Skeletal muscle cell (primary cell): ENCODE results near the gene PLXNA4.

ENCODE experiments used
- DNase-seq: peaks from one replicate; pipeline ENCODE4 v3.0.0-alpha.2; 2010; ENCODE audit warnings: low read depth
- H3K4me3 ChIP-seq: 2 replicates; pipeline ENCODE4 v1.5.1; 2011; ENCODE audit warnings: low read depth, mild to moderate bottlenecking, control low read depth, low read length, moderate library complexity

Gene PLXNA4

GRCh38 chr7:132351954-132352499, 224.2 kb downstream of the PLXNA4 start:
- no peak overlapping the region for H3K4me3 ChIP-seq
- no peak for DNase-seq

GRCh38 chr7:132350741-132351140, 225.5 kb downstream of the PLXNA4 start:
- no peak overlapping the region for H3K4me3 ChIP-seq
- no peak for DNase-seq

- no peak overlapping the region for H3K4me3 ChIP-seq
Measured at GRCh38 chr7:132349075-132349474, 227.2 kb downstream of the PLXNA4 start.

GRCh38 chr7:132348341-132348740, 227.9 kb downstream of the PLXNA4 start:
- no peak overlapping the region for H3K4me3 ChIP-seq
- no peak for DNase-seq

More at GRCh38 chr7:132349075-132349474, 227.2 kb downstream of the PLXNA4 start:
- no peak for DNase-seq

- DNase-seq = no peak
- H3K4me3 ChIP-seq = no peak overlapping the region
Measured at GRCh38 chr7:132347858-132348257, 228.4 kb downstream of the PLXNA4 start.

- no peak overlapping the region for H3K4me3 ChIP-seq
- no peak for DNase-seq
Measured at GRCh38 chr7:132347123-132347522, 229.1 kb downstream of the PLXNA4 start.

- H3K4me3 ChIP-seq = no peak overlapping the region
- no peak for DNase-seq
Measured at GRCh38 chr7:132345543-132346129, 230.6 kb downstream of the PLXNA4 start.

- H3K4me3 ChIP-seq = no peak overlapping the region
- no peak for DNase-seq
Measured at GRCh38 chr7:132345030-132345429, 231.2 kb downstream of the PLXNA4 start.

- no peak overlapping the region for H3K4me3 ChIP-seq
- no peak for DNase-seq
Measured at GRCh38 chr7:132343199-132343598, 233.1 kb downstream of the PLXNA4 start.

GRCh38 chr7:132337450-132338080, 238.7 kb downstream of the PLXNA4 start:
- H3K4me3 ChIP-seq = no peak overlapping the region
- no peak for DNase-seq

- no peak for DNase-seq
Measured at GRCh38 chr7:132336797-132337196, 239.5 kb downstream of the PLXNA4 start.

GRCh38 chr7:132333301-132333700, 243.0 kb downstream of the PLXNA4 start:
- no peak overlapping the region for H3K4me3 ChIP-seq
- no peak for DNase-seq

More at GRCh38 chr7:132336797-132337196, 239.5 kb downstream of the PLXNA4 start:
- H3K4me3 ChIP-seq = no peak overlapping the region

GRCh38 chr7:132328760-132329159, 247.5 kb downstream of the PLXNA4 start:
- DNase-seq = no peak
- no peak overlapping the region for H3K4me3 ChIP-seq

GRCh38 chr7:132328047-132328620, 248.1 kb downstream of the PLXNA4 start:
- H3K4me3 ChIP-seq = no peak overlapping the region
- no peak for DNase-seq

GRCh38 chr7:132326878-132327589, 249.2 kb downstream of the PLXNA4 start:
- DNase-seq = no peak
- no peak overlapping the region for H3K4me3 ChIP-seq

GRCh38 chr7:132322970-132323369, 253.3 kb downstream of the PLXNA4 start:
- no peak for DNase-seq
- H3K4me3 ChIP-seq = no peak overlapping the region

GRCh38 chr7:132321387-132321786, 254.9 kb downstream of the PLXNA4 start:
- no peak for DNase-seq
- no peak overlapping the region for H3K4me3 ChIP-seq

GRCh38 chr7:132319481-132319880, 256.8 kb downstream of the PLXNA4 start:
- DNase-seq = no peak
- no peak overlapping the region for H3K4me3 ChIP-seq

- peak; percentile 36 for DNase-seq
- no peak overlapping the region for H3K4me3 ChIP-seq
Measured at GRCh38 chr7:132318352-132319318, 257.6 kb downstream of the PLXNA4 start.
